Stomach (tissue), 4 donors: ENCODE data around the gene DENND2D.

ENCODE experiments used
- CTCF ChIP-seq, 7 experiments: fragments of 450-650 bp in 4 of 7; fragments of 200-600 bp in 3 of 7; sonication (generic) in 3 of 7; IDR thresholded peaks; one replicate each; pipeline ENCODE4 v1.5.1; 2016 to 2019; ENCODE audit warnings: antibody characterized with exemption in 7 of 7, control low read depth in 2 of 7, mild to moderate bottlenecking in 1 of 7
- EP300 ChIP-seq: sonication (generic); formaldehyde crosslinking; IDR thresholded peaks from one replicate; pipeline ENCODE4 v1.6.1; 2017; ENCODE audit warnings: antibody characterized with exemption
- POLR2A ChIP-seq, 4 donors: fragments of 450-650 bp; IDR thresholded peaks; one replicate each; pipeline ENCODE4 v1.6.1; 2016; ENCODE audit warnings: antibody characterized with exemption in 4 of 4, control low read depth in 2 of 4, mild to moderate bottlenecking in 1 of 4, moderate library complexity in 1 of 4

DNA sequence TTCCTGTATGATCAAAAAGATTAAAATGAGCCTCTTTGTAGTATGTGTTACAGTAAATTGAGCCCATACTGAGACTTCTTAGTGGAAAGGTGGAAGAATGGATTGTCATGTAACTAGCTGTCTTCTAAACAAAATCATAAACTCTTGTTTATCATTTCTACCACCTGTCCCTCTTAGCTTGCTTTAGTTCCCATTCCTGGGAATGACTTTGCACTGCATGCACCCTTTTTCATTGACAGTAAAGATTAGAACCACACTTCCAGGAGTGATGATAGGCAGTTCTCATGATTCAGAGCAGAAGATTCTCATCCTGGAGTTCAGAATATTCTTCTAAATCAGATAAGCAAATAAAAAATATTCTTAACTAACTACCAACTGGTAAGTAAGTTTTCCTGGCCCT, 28.0 kb downstream of the DENND2D start:
- TF ChIP-seq CTCF (IDR thresholded peaks at IDR 0.05) (no peak), EP300 (no peak), POLR2A (IDR thresholded peaks at IDR 0.05) (no peak)
